Effector memory CD8-positive, alpha-beta T cell (primary cell): ENCODE results near the gene SERPINB6.
"Not testable (repeated sequence)": the region's sequence is repeated elsewhere in the genome, so short reads cannot be mapped to it uniquely, and the experiment has no call there.

Experiments
- ATAC-seq: fragments of 150-1000 bp; cut with Tn5 transposase; replicated peaks from 2 replicates; pipeline ENCODE4 v1.10.0; 2021; ENCODE audit warnings: mild to moderate bottlenecking, moderate library complexity
- DNase-seq, 3 experiments: peaks; one replicate each; pipeline ENCODE4 v3.0.0; 2021
- H3K27ac Mint-ChIP-seq, 2 donors: one replicate each; pipeline ENCODE4 v1.8.0; 2022; ENCODE audit warnings: mild to moderate bottlenecking in 2 of 2, mixed read lengths in 2 of 2, moderate library complexity in 2 of 2
- H3K27me3 Mint-ChIP-seq, 2 donors: one replicate each; pipeline ENCODE4 v1.8.0; 2022; ENCODE audit warnings: mixed read lengths in 2 of 2
- H3K36me3 Mint-ChIP-seq: one replicate; pipeline ENCODE4 v1.8.0; 2022; ENCODE audit warnings: mild to moderate bottlenecking, moderate library complexity, mixed read lengths; ENCODE audit not compliant: insufficient read depth
- H3K4me1 Mint-ChIP-seq, 2 donors: one replicate each; pipeline ENCODE4 v1.8.0; 2022; ENCODE audit warnings: low read depth in 2 of 2, mixed read lengths in 2 of 2
- H3K4me3 Mint-ChIP-seq, 2 donors: one replicate each; pipeline ENCODE4 v1.8.0; 2022; ENCODE audit warnings: mild to moderate bottlenecking in 2 of 2, mixed read lengths in 2 of 2, moderate library complexity in 2 of 2
- H3K9me3 Mint-ChIP-seq, 2 donors: one replicate each; pipeline ENCODE4 v1.8.0; 2022; ENCODE audit warnings: mixed read lengths in 2 of 2

SERPINB6 gene

DNA sequence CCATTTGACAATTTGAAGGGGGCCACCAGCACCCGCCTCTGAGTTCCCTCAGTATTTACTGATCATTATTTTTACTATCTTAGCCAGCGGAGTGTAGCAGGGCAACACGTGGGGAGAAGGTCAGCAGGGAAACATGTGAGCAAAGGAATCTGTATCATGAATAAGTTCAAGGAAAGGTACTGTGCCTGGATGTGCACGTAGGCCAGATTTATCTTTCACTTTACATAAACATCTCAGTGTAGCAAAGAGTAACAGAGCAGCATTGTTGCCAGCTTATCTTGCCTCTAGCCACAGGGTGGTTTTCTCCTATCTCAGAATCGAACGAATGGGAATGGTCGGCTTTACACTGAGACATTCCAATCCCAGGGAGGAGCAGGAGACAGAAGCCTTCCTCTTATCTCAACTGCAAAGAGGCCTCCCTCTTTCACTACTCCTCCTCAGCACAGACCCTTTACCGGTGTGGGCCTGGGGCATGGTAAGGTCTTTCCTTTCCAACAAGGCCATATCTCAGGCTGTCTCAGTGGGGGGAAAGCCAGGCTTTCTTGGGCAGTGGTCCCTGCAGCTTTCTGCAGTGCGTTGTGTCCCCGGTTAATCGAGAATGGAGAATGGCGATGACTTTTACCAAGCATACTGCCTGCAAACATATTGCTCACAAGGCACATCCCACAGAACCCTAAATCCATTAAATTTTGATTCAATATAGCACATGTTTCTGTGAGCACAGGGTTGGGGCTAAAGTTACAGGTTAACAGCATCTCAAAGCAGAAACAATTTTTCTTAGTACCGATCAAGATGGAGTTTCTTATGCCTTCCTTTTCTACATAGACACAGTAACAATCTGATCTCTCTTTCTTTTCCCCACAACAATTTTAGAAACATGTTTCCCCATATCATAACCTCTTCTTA lies 45.3 kb downstream of the SERPINB6 start:
- not testable (repeated sequence) for H3K9me3 Mint-ChIP-seq, H3K27ac Mint-ChIP-seq, H3K4me3 Mint-ChIP-seq, ATAC-seq, H3K27me3 Mint-ChIP-seq, DNase-seq, H3K36me3 Mint-ChIP-seq, H3K4me1 Mint-ChIP-seq

DNA sequence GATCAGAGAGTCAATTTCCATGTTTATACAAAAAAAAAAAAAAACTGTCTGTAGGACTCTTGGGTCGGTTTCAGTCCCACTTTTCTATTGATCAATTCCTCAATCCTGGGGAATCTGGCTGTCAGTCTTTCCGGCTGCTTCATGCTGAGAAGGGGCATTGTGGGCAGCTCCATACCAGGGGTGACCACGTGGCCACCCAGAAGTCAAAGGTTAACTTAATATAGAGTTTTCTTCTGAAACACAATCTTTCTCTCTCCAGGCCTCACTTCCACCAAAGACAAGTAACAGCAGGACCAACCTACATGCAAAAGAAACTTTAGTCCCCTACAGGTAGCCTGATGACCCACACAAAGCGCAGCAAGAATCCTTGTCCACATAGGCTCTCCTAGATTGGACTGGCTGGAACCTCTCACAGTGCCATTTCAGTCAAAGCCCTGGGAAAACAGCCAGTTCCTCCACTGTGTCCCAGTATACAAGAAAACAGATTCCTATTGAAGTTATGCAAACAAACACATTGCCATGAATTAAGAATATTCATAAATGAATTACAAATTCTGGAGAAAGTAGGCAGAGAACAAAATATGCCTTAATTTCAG lies 49.7 kb downstream of the SERPINB6 start:
- peaks cover 12 to 36% of the 10 kb centered on the region in 2 donors for H3K4me1 Mint-ChIP-seq
- peaks cover 0 to 7% of the 10 kb centered on the region in 2 donors for H3K27me3 Mint-ChIP-seq
- DNase-seq (no peak), ATAC-seq (no peak)
- H3K9me3 Mint-ChIP-seq = no peaks in the 10 kb centered on the region
- no peaks in the 10 kb centered on the region for H3K36me3 Mint-ChIP-seq
- H3K27ac Mint-ChIP-seq = no peak overlapping the region
- no peak overlapping the region for H3K4me3 Mint-ChIP-seq

DNA sequence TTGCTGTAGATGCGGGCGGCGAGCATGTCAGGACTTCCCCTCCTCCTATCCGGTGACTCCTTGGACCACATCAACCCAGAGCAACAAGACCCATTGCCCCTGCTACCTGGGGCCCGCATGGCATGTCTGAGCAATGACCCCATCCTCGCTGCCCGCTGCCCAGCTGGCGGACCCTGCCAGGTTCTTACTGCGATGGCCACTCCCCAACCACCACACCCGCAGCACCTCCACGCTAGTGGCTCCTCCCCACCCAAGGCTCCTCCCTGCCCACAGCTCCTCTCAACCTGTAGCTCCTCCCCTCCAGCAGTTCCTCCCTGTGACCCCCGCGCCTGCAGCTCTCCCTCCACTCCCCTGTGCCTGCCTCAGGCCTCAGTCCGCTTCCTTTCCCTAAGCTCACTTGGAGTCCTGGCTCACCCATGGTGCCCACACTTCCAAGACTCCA lies 50.7 kb downstream of the SERPINB6 start:
- no peak overlapping the region for H3K27ac Mint-ChIP-seq
- peaks cover 17 to 45% of the 10 kb centered on the region in 2 donors for H3K4me1 Mint-ChIP-seq
- H3K9me3 Mint-ChIP-seq = no peaks in the 10 kb centered on the region
- no peak for ATAC-seq
- no peaks in the 10 kb centered on the region for H3K36me3 Mint-ChIP-seq
- DNase-seq = no peak
- H3K4me3 Mint-ChIP-seq = no peak overlapping the region
- peaks cover 0 to 7% of the 10 kb centered on the region in 2 donors for H3K27me3 Mint-ChIP-seq

DNA sequence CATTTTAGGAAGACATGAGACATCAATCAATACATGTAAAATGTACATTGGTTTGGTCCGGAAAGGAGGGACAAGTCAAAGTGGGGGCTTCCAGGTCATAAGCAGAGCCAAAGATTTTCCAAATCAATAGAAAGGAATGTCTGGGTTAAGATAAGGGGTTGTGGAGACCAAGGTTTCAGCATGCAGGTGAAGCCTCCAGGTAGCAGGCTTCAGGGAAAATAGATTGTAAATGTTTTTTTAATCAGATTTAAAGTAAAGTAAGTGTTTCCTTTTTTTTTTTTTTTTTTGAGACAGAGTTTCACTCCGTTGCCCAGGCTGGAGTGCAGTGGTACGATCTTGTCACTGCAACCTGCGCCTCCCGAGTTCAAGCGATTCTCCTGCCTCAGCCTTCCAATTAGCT lies 51.5 kb downstream of the SERPINB6 start:
- Mint-ChIP-seq H3K27me3 (peaks cover 0 to 7% of the 10 kb centered on the region in 2 donors), H3K27ac (no peak overlapping the region), H3K9me3 (no peaks in the 10 kb centered on the region), H3K4me3 (no peak overlapping the region), H3K36me3 (no peaks in the 10 kb centered on the region), H3K4me1 (peaks cover 17 to 49% of the 10 kb centered on the region in 2 donors)
- DNase-seq = no peak
- ATAC-seq = no peak

GRCh38 chr6:2919401-2919800 lies 52.0 kb downstream of the SERPINB6 start:
- H3K4me1 Mint-ChIP-seq = peaks cover 15 to 46% of the 10 kb centered on the region in 2 donors
- H3K4me3 Mint-ChIP-seq = peak overlapping the region in 1 of 2 donors; percentile 9
- peaks cover 0 to 7% of the 10 kb centered on the region in 2 donors for H3K27me3 Mint-ChIP-seq
- no peak overlapping the region for H3K27ac Mint-ChIP-seq
- no peaks in the 10 kb centered on the region for H3K36me3 Mint-ChIP-seq
- ATAC-seq (no peak), DNase-seq (no peak)
- H3K9me3 Mint-ChIP-seq = no peaks in the 10 kb centered on the region

GRCh38 chr6:2918936-2919335 lies 52.4 kb downstream of the SERPINB6 start:
- Mint-ChIP-seq H3K27ac (peak overlapping the region in 1 of 2 donors; percentile 35), H3K27me3 (peaks cover 0 to 7% of the 10 kb centered on the region in 2 donors), H3K4me3 (peak overlapping the region; percentile 9 to 11), H3K4me1 (peaks cover 16 to 42% of the 10 kb centered on the region in 2 donors), H3K9me3 (no peaks in the 10 kb centered on the region), H3K36me3 (no peaks in the 10 kb centered on the region)
- ATAC-seq (no peak), DNase-seq (no peak)

DNA sequence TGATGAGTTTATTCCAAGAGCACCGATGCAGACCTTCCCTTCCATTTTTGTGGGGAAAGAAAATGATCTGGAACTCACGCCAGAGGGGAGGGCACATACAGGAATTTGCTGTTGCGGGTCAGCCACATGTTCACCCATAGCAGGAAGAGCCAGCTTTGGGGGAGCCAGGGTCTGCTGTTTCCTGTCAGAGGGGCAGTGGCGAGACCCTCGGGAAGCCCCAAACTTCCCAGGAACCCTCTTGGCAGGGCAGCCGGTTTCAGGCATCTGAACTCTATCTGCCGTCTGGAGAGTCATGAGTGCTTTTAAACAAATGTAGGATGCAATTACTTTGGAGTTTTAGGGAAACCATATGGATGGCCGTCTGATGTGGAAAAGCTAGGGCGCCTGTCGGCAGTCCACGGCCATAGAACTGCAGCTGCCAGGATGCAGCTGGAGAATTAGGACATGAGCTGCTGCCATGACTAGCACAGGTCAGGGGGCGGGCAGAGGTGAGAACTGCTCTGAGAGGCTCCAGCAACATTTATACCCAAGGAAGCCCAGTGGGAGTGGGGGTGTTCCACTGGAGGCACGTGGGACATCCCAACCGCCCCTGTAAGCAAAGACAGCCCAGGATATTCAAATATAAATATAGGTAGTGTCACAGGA lies 53.4 kb downstream of the SERPINB6 start:
- no peaks in the 10 kb centered on the region for H3K36me3 Mint-ChIP-seq
- ATAC-seq (no peak), DNase-seq (no peak)
- H3K27me3 Mint-ChIP-seq = peaks cover 0 to 7% of the 10 kb centered on the region in 2 donors
- H3K4me1 Mint-ChIP-seq = peaks cover 18 to 39% of the 10 kb centered on the region in 2 donors
- H3K9me3 Mint-ChIP-seq = no peaks in the 10 kb centered on the region
- no peak overlapping the region for H3K4me3 Mint-ChIP-seq
- H3K27ac Mint-ChIP-seq = no peak overlapping the region

GRCh38 chr6:2917065-2917464 lies 54.3 kb downstream of the SERPINB6 start:
- no peak for ATAC-seq
- Mint-ChIP-seq H3K4me3 (no peak overlapping the region), H3K27ac (no peak overlapping the region), H3K27me3 (peaks cover 0 to 7% of the 10 kb centered on the region in 2 donors), H3K9me3 (no peaks in the 10 kb centered on the region), H3K4me1 (peaks cover 18 to 39% of the 10 kb centered on the region in 2 donors), H3K36me3 (no peaks in the 10 kb centered on the region)
- no peak for DNase-seq

- Mint-ChIP-seq H3K27me3 (peaks cover 0 to 7% of the 10 kb centered on the region in 2 donors), H3K27ac (peak overlapping the region in 1 of 2 donors; percentile 57), H3K4me3 (peak overlapping the region in 1 of 2 donors; percentile 9), H3K36me3 (no peaks in the 10 kb centered on the region), H3K9me3 (no peaks in the 10 kb centered on the region), H3K4me1 (peaks cover 18 to 43% of the 10 kb centered on the region in 2 donors)
- DNase-seq (no peak), ATAC-seq (no peak)
These were observed 55.0 kb downstream of the SERPINB6 start for GRCh38 chr6:2916158-2916925.

DNA sequence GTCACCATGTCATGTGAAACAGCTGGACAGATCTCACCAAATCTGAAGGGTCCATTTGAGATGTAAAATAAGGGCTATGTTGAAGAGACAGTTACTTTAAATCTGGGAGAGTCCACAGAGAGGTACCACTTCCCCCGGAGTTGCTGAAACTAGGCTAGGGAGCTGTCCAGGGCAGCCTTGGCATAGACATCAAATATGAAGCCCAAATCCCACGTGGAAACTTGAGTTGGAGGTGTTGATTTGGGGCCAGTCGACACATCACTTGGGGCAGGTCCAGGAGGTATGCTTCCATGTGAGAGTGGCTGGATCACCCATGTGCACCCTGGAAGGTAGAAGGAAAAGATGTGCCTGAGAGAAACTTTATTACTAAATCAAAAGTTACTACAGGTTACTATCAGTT lies 56.2 kb downstream of the SERPINB6 start:
- DNase-seq = no peak
- H3K4me3 Mint-ChIP-seq = no peak overlapping the region
- H3K4me1 Mint-ChIP-seq = peaks cover 18 to 43% of the 10 kb centered on the region in 2 donors
- no peaks in the 10 kb centered on the region for H3K9me3 Mint-ChIP-seq
- ATAC-seq = no peak
- no peaks in the 10 kb centered on the region for H3K27me3 Mint-ChIP-seq
- no peaks in the 10 kb centered on the region for H3K36me3 Mint-ChIP-seq
- H3K27ac Mint-ChIP-seq = no peak overlapping the region

DNA sequence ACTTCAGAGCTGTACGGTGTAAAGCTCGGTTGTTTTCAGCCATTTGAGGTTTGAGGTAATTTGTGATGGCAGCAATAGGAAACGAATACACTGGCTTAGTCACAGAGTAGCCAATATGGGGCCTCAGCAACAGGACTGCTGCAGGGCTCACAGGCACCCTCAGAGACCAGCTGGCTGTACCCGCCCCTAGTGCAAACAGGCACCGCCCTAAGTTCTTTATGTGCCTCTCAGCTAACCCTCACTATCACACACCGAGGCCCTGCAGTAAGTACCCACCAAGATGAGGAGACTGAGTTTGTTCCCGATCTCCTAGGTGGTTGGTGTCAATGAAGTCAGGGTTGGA lies 57.1 kb downstream of the SERPINB6 start:
- Mint-ChIP-seq H3K27me3 (no peaks in the 10 kb centered on the region), H3K9me3 (no peaks in the 10 kb centered on the region), H3K4me3 (no peak overlapping the region), H3K36me3 (no peaks in the 10 kb centered on the region), H3K27ac (peak overlapping the region in 1 of 2 donors; percentile 85), H3K4me1 (peaks cover 16 to 43% of the 10 kb centered on the region in 2 donors)
- ATAC-seq = peak; percentile 26
- DNase-seq = no peak

GRCh38 chr6:2913621-2914317 lies 57.6 kb downstream of the SERPINB6 start:
- Mint-ChIP-seq H3K9me3 (no peaks in the 10 kb centered on the region), H3K4me1 (peaks cover 11 to 40% of the 10 kb centered on the region in 2 donors), H3K27ac (peak overlapping the region in 1 of 2 donors; percentile 85), H3K4me3 (no peak overlapping the region), H3K36me3 (no peaks in the 10 kb centered on the region), H3K27me3 (no peaks in the 10 kb centered on the region)
- ATAC-seq = no peak
- DNase-seq = no peak
